ENCODE data around the gene RPL37.
A peak's percentile ranks its signal among the peaks of the same experiment; 100 is the strongest.

DNA sequence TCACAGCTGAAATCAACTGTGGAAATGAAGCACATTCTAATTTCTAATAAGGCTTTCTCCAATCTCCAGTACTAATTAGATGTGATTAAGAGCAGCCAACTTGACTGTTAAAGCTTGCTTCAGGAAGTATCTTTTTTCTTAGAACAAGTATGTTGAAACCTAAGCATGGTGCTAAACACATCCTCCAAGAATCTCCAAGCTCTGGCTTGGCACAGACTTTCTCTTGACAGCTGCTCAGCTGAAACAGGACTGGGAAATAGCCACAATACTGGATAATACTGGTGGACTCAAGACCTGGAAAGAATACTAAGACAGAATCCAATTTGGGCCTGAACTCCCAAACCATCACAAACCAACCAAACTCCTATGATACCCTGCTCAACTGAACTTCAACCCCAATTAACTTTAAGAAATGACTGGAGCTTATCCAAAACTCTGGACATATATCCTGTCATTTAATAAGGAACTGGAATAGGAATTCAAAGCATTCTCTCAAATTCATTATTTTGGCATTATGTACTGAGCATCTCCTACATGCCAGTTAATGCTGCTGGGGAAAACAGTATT, 53.1 kb downstream of the RPL37 start:
- TF ChIP-seq EP300 (IDR thresholded peaks at IDR 0.05) = no peak
- TF ChIP-seq, protein P1, sequence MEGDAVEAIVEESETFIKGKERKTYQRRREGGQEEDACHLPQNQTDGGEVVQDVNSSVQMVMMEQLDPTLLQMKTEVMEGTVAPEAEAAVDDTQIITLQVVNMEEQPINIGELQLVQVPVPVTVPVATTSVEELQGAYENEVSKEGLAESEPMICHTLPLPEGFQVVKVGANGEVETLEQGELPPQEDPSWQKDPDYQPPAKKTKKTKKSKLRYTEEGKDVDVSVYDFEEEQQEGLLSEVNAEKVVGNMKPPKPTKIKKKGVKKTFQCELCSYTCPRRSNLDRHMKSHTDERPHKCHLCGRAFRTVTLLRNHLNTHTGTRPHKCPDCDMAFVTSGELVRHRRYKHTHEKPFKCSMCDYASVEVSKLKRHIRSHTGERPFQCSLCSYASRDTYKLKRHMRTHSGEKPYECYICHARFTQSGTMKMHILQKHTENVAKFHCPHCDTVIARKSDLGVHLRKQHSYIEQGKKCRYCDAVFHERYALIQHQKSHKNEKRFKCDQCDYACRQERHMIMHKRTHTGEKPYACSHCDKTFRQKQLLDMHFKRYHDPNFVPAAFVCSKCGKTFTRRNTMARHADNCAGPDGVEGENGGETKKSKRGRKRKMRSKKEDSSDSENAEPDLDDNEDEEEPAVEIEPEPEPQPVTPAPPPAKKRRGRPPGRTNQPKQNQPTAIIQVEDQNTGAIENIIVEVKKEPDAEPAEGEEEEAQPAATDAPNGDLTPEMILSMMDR (IDR thresholded peaks at IDR 0.05) = no peak
- no peak for TF ChIP-seq POLR2A (IDR thresholded peaks at IDR 0.05)
- TF ChIP-seq POLR2AphosphoS5 (IDR thresholded peaks at IDR 0.05) = peak in 1 of 3 donors; percentile 15
